Sigmoid colon (tissue), 4 donors: ENCODE data around the gene ARHGAP8.

Source experiments
- CTCF ChIP-seq, 4 experiments: fragments of 450-650 bp in 3 of 4; fragments of 200-600 bp in 1 of 4; IDR thresholded peaks; one replicate each; pipeline ENCODE4 v1.5.1; 2016 to 2019; ENCODE audit warnings: antibody characterized with exemption in 4 of 4, mild to moderate bottlenecking in 3 of 4, moderate library complexity in 2 of 4
- POLR2A ChIP-seq, 2 donors: fragments of 450-650 bp; IDR thresholded peaks; one replicate each; pipeline ENCODE4 v1.6.1; 2016; ENCODE audit warnings: antibody characterized with exemption in 2 of 2, mild to moderate bottlenecking in 2 of 2, moderate library complexity in 2 of 2
- POLR2AphosphoS5 ChIP-seq, 4 donors: sonication (generic); formaldehyde crosslinking; IDR thresholded peaks; one replicate each; pipeline ENCODE4 v1.6.1; 2017; ENCODE audit warnings: antibody characterized with exemption in 4 of 4

- TF ChIP-seq CTCF (IDR thresholded peaks at IDR 0.05) (no peak), POLR2A (IDR thresholded peaks at IDR 0.05) (no peak), POLR2AphosphoS5 (IDR thresholded peaks at IDR 0.05) (no peak)
These were observed 107.9 kb downstream of the ARHGAP8 start for GRCh38 chr22:44860311-44860710.
